PC-3 (cell line): ENCODE data around the gene CDAN1. TPM values are rescaled to one million over a fixed set of nuclear protein-coding genes. Genes with fewer than 3 reads are reported as not detected.
A peak's percentile ranks its signal among the peaks of the same experiment; 100 is the strongest.

ENCODE experiments used
- ATAC-seq: fragments of 200-7000 bp; cut with Tn5 transposase; 2 replicates; pipeline ENCODE4 v1.9.1; 2020; ENCODE audit warnings: mild to moderate bottlenecking, moderate library complexity
- BruUV-seq: library from RNA; stranded (reverse); fragments of 400-500 nt; replicated peaks from 2 replicates; lab custom pipeline; 2021; lab: Mats Ljungman, UMichigan
- CTCF ChIA-PET: fragments of 300-600 bp; sonication (Branson Sonifier 250); formaldehyde crosslinking; loops from one replicate; lab custom pipeline; 2022; ENCODE audit warnings: antibody characterized with exemption; lab: Charles Lee
- POLR2A ChIA-PET: fragments of 300-600 bp; sonication (Branson Sonifier 250); formaldehyde crosslinking; loops from one replicate; lab custom pipeline; 2022; ENCODE audit warnings: antibody characterized with exemption; ENCODE audit not compliant: unreplicated experiment; lab: Charles Lee
- DNase-seq: peaks from one replicate; pipeline ENCODE4 v3.0.0-alpha.2; 2015
- H2AFZ ChIP-seq: fragments of 300-600 bp; sonication (generic); 2 replicates; pipeline ENCODE4 v1.6.0; 2016; ENCODE audit warnings: antibody characterized with exemption, low read length
- H3F3A ChIP-seq: fragments of 300-600 bp; sonication (generic); one replicate; pipeline ENCODE4 v1.6.0; 2017; ENCODE audit warnings: antibody characterized with exemption, low read length, control low read depth, mild to moderate bottlenecking; ENCODE audit not compliant: unreplicated experiment
- H3K27ac ChIP-seq: fragments of 300-600 bp; sonication (generic); 2 replicates; pipeline ENCODE4 v1.5.1; 2016; ENCODE audit warnings: mild to moderate bottlenecking, low read length
- H3K27me3 ChIP-seq: fragments of 300-600 bp; sonication (generic); 2 replicates; pipeline ENCODE4 v1.6.1; 2016; ENCODE audit warnings: low read length, mixed read lengths
- H3K36me3 ChIP-seq: fragments of 300-600 bp; sonication (generic); 2 replicates; pipeline ENCODE4 v1.6.1; 2016; ENCODE audit warnings: low read depth, mixed run types, low read length, mixed read lengths
- H3K4me1 ChIP-seq: fragments of 300-600 bp; sonication (generic); 2 replicates; pipeline ENCODE4 v1.5.1; 2016; ENCODE audit warnings: low read length; ENCODE audit not compliant: insufficient read depth
- H3K4me2 ChIP-seq: fragments of 300-600 bp; sonication (generic); 2 replicates; pipeline ENCODE4 v1.6.0; 2016; ENCODE audit warnings: low read length
- H3K4me3 ChIP-seq: fragments of 300-600 bp; sonication (generic); 2 replicates; pipeline ENCODE4 v1.5.1; 2016; ENCODE audit warnings: mild to moderate bottlenecking, low read length, mixed read lengths
- H3K79me2 ChIP-seq: fragments of 300-600 bp; sonication (generic); 2 replicates; pipeline ENCODE4 v1.6.1; 2017; ENCODE audit warnings: low read length, mixed read lengths
- H3K9ac ChIP-seq: fragments of 300-600 bp; sonication (generic); 2 replicates; pipeline ENCODE4 v1.6.0; 2016; ENCODE audit warnings: mild to moderate bottlenecking, low read length
- H3K9me2 ChIP-seq: fragments of 300-600 bp; sonication (generic); replicated peaks from 2 replicates; pipeline ENCODE4 v1.6.1; 2016; ENCODE audit warnings: mixed run types, low read length, mixed read lengths
- H3K9me3 ChIP-seq: fragments of 300-600 bp; sonication (generic); 2 replicates; pipeline ENCODE4 v1.6.1; 2016; ENCODE audit warnings: low read length, mixed read lengths
- H4K20me1 ChIP-seq: fragments of 300-600 bp; sonication (generic); 2 replicates; pipeline ENCODE4 v1.6.1; 2016; ENCODE audit warnings: low read length, mixed read lengths
- EZH2 ChIP-seq: fragments of 300-600 bp; sonication (generic); IDR thresholded peaks from one replicate; pipeline ENCODE4 v1.6.1; 2017; ENCODE audit warnings: antibody characterized with exemption, mild to moderate bottlenecking, low read length; ENCODE audit not compliant: unreplicated experiment
- EZH2phosphoT487 ChIP-seq: fragments of 300-600 bp; sonication (generic); IDR thresholded peaks from 2 replicates; pipeline ENCODE4 v1.6.1; 2018; ENCODE audit warnings: mild to moderate bottlenecking, antibody characterized with exemption, low read length, borderline replicate concordance
- intact Hi-C: fragments of 100-400 bp; cut with micrococcal nuclease; formaldehyde crosslinking; loops from 2 replicates; pipeline ENCODE4 v1.9.0; 2023
- total RNA-seq: library from RNA; depleted of rRNA; stranded (reverse); fragments of >200 nt; gene quantifications from 2 replicates; pipeline ENCODE4 v1.2.3, GENCODE V29; 2014
- TF ChIP-seq, protein P1 (sequence below): fragments of 300-600 bp; sonication (generic); conservative IDR thresholded peaks from 2 replicates; pipeline ENCODE4 v1.5.1; 2017; ENCODE audit warnings: antibody characterized with exemption, low read depth, mild to moderate bottlenecking, low read length

The CDAN1 gene
- total RNA-seq, 1 experiment from 2014 or later, result 38.6 TPM

GRCh38 chr15:42724276-42724675, 12.7 kb downstream of the CDAN1 start:
- Histone ChIP-seq H3K4me3 (no peak overlapping the region), H3K4me1 (peaks cover 4% of the 10 kb centered on the region; the same call in 1 of the 2 replicates), H3K27me3 (no peaks in the 10 kb centered on the region), H3K27ac (no peak overlapping the region), H3K4me2 (no peak overlapping the region), H3K9me3 (no peaks in the 10 kb centered on the region), H3F3A (no peaks in the 10 kb centered on the region), H4K20me1 (no peaks in the 10 kb centered on the region), H3K9ac (no peak overlapping the region), H3K9me2 (no peaks in the 10 kb centered on the region), H2AFZ (no peak overlapping the region), H3K79me2 (no peaks in the 10 kb centered on the region), H3K36me3 (peaks cover 57% of the 10 kb centered on the region)
- no peak for ATAC-seq
- no TSS peak for BruUV-seq
- TF ChIP-seq EZH2phosphoT487, result no peak
- no peak for TF ChIP-seq EZH2
- TF ChIP-seq, protein P1, sequence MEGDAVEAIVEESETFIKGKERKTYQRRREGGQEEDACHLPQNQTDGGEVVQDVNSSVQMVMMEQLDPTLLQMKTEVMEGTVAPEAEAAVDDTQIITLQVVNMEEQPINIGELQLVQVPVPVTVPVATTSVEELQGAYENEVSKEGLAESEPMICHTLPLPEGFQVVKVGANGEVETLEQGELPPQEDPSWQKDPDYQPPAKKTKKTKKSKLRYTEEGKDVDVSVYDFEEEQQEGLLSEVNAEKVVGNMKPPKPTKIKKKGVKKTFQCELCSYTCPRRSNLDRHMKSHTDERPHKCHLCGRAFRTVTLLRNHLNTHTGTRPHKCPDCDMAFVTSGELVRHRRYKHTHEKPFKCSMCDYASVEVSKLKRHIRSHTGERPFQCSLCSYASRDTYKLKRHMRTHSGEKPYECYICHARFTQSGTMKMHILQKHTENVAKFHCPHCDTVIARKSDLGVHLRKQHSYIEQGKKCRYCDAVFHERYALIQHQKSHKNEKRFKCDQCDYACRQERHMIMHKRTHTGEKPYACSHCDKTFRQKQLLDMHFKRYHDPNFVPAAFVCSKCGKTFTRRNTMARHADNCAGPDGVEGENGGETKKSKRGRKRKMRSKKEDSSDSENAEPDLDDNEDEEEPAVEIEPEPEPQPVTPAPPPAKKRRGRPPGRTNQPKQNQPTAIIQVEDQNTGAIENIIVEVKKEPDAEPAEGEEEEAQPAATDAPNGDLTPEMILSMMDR, result no peak
- POLR2A ChIA-PET, result no interaction called here
- intact Hi-C loops, result no loop called here
- CTCF ChIA-PET, result no interaction called here
- no peak for DNase-seq

DNA sequence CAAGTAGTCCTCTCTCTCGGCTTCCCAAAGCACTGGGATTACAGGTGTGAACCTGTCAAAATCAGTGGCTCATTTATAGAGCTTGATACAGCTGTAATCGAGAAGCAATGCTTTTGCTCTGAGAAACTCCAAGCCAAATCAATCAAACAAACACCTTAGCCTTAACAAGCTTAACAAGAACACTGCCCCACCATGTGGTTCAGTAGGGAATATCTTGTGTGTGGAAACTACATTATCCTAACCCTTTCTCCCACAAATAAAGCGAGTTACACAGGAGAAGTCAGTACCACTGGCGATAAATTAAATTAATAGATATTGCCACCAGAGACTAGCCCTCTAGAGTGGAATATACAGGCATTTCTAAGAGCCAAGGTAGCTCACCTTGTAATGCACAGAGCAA, 13.9 kb downstream of the CDAN1 start:
- H3K79me2 ChIP-seq, result no peaks in the 10 kb centered on the region
- no peak overlapping the region for H3K4me2 ChIP-seq
- ATAC-seq, result peak; percentile 42
- H2AFZ ChIP-seq, result no peak overlapping the region
- CTCF ChIA-PET, result interaction anchor here (0.8 kb wide), 1 partner anchor 20 kb away, joined by 4 read pairs; no protein-coding TSS in a partner anchor
- no peaks in the 10 kb centered on the region for H3K9me2 ChIP-seq
- BruUV-seq, result no TSS peak
- H3K9me3 ChIP-seq, result no peaks in the 10 kb centered on the region
- intact Hi-C loops, result loop anchor here (1.0 kb wide), 1 partner anchor 19 kb away; no protein-coding TSS in a partner anchor
- H3K27ac ChIP-seq, result no peak overlapping the region
- H3K27me3 ChIP-seq, result no peaks in the 10 kb centered on the region
- peaks cover 4% of the 10 kb centered on the region; the same call in 1 of the 2 replicates for H3K4me1 ChIP-seq
- no peak overlapping the region for H3K4me3 ChIP-seq
- peak; percentile 21 for DNase-seq
- TF ChIP-seq EZH2, result no peak
- TF ChIP-seq, protein P1, result peak; percentile 54
- no peak for TF ChIP-seq EZH2phosphoT487
- no peaks in the 10 kb centered on the region for H3F3A ChIP-seq
- POLR2A ChIA-PET, result interaction anchor here (0.6 kb wide), 1 partner anchor 8 kb away, joined by 6 read pairs; no protein-coding TSS in a partner anchor
- no peak overlapping the region for H3K9ac ChIP-seq
- no peaks in the 10 kb centered on the region for H4K20me1 ChIP-seq
- peaks cover 48% of the 10 kb centered on the region for H3K36me3 ChIP-seq

DNA sequence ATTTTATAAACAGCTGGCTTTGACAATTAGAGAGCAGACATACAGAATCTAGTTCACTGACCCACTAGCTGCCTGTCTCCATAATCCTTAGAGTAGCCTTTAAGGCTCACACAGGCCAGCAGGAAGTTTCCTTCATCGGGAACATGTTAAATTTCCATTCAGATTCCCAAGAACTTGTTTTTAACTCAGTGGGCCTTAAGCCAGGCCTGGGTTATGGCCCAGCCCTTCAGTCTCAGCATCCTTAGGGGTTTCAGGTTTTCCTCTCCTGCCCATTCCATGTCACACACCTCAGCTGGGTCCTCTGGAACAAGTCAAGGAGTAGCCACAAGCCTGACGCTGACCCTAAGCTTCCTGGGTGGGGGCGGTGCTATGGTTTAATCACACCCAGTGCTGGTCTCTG, 15.0 kb downstream of the CDAN1 start:
- CTCF ChIA-PET, result no interaction called here
- Histone ChIP-seq H3K27ac (no peak overlapping the region), H3F3A (no peaks in the 10 kb centered on the region), H3K4me3 (no peak overlapping the region), H3K27me3 (no peaks in the 10 kb centered on the region), H3K4me2 (no peak overlapping the region), H3K9ac (no peak overlapping the region), H3K9me2 (no peaks in the 10 kb centered on the region), H3K4me1 (peaks cover 4% of the 10 kb centered on the region; the same call in 1 of the 2 replicates), H3K36me3 (peaks cover 41% of the 10 kb centered on the region), H4K20me1 (no peaks in the 10 kb centered on the region), H3K9me3 (no peaks in the 10 kb centered on the region), H2AFZ (no peak overlapping the region), H3K79me2 (no peaks in the 10 kb centered on the region)
- no peak for TF ChIP-seq EZH2phosphoT487
- TF ChIP-seq, protein P1, result no peak
- TF ChIP-seq EZH2, result no peak
- no TSS peak for BruUV-seq
- POLR2A ChIA-PET, result no interaction called here
- DNase-seq, result no peak
- no peak for ATAC-seq
- intact Hi-C loops, result no loop called here
